ENCODE data around the gene HSFY2. TPM values are rescaled to one million over a fixed set of nuclear protein-coding genes. Genes with fewer than 3 reads are reported as not detected.

The HSFY2 gene
- total RNA-seq, 1 experiment from 2014 or later = not detected

Other genes starting within 250 kb of the HSFY2 start
- gene HSFY1, start 227.0 kb downstream of the HSFY2 start, total RNA-seq (2021; ENCODE audit: unreplicated experiment) = not detected

Measured in Panc1 (cell line).